ENCODE data around the gene CFB. TPM values are rescaled to one million over a fixed set of nuclear protein-coding genes. Genes with fewer than 3 reads are reported as not detected.
A peak's percentile ranks its signal among the peaks of the same experiment; 100 is the strongest.

CFB gene
- 3.9 and 4.7 TPM in 2 replicates for total RNA-seq
- long read RNA-seq, transcript CFB-271 (18 exons, 2,862 nt): major isoform, 15 of 17 reads
- long read RNA-seq, partial matches to known transcripts: 0 of 17 reads
- long read RNA-seq, other reads (novel, unspliced or antisense): 2 of 17 reads

DNA sequence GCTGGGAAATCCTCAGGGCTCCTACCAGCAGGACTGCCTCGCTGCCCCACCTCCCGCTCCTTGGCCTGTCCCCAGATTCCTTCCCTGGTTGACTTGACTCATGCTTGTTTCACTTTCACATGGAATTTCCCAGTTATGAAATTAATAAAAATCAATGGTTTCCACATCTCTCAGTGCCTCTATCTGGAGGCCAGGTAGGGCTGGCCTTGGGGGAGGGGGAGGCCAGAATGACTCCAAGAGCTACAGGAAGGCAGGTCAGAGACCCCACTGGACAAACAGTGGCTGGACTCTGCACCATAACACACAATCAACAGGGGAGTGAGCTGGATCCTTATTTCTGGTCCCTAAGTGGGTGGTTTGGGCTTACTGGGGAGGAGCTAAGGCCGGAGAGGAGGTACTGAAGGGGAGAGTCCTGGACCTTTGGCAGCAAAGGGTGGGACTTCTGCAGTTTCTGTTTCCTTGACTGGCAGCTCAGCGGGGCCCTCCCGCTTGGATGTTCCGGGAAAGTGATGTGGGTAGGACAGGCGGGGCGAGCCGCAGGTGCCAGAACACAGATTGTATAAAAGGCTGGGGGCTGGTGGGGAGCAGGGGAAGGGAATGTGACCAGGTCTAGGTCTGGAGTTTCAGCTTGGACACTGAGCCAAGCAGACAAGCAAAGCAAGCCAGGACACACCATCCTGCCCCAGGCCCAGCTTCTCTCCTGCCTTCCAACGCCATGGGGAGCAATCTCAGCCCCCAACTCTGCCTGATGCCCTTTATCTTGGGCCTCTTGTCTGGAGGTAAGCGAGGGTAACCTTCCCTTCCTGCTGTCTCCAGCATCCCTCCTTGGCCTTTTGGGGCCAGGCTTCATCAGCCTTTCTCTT is at the start of gene CFB:
CFB (plus strand) TSS at position 589 of the 863 bp plus-strand sequence; CDS start at position 716, 127 bp downstream.
- TF ChIP-seq CTCF (IDR thresholded peaks at IDR 0.05; ENCODE audit: unreplicated experiment): no peak
- Mint-ChIP-seq H3K27ac (peak within 1 kb of the TSS; percentile 71), H3K4me1 (ENCODE audit: low read depth) (peaks cover 17% of the 10 kb centered on the region), H3K9me3 (ENCODE audit: low read depth) (no peaks in the 10 kb centered on the region), H3K36me3 (ENCODE audit: insufficient read depth) (no peaks in the 10 kb centered on the region), H3K4me3 (ENCODE audit: low read depth) (peak within 1 kb of the TSS; percentile 33), H3K27me3 (peaks cover 11% of the 10 kb centered on the region)
- no peak for DNase-seq (ENCODE audit: low spot score, unreplicated experiment)

- H3K4me1 Mint-ChIP-seq (ENCODE audit: low read depth): peaks cover 19% of the 10 kb centered on the region
- no peaks in the 10 kb centered on the region for H3K9me3 Mint-ChIP-seq (ENCODE audit: low read depth)
- no peaks in the 10 kb centered on the region for H3K27me3 Mint-ChIP-seq
- H3K4me3 Mint-ChIP-seq (ENCODE audit: low read depth): peak overlapping the region; percentile 82
- peaks cover 20% of the 10 kb centered on the region for H3K36me3 Mint-ChIP-seq (ENCODE audit: insufficient read depth)
- TF ChIP-seq CTCF (IDR thresholded peaks at IDR 0.05; ENCODE audit: unreplicated experiment): no peak
- no peak for DNase-seq (ENCODE audit: low spot score, unreplicated experiment)
- peak overlapping the region; percentile 56 for H3K27ac Mint-ChIP-seq
Observed at GRCh38 chr6:31896493-31896855, 49.4 kb upstream of the CFB start.

DNA sequence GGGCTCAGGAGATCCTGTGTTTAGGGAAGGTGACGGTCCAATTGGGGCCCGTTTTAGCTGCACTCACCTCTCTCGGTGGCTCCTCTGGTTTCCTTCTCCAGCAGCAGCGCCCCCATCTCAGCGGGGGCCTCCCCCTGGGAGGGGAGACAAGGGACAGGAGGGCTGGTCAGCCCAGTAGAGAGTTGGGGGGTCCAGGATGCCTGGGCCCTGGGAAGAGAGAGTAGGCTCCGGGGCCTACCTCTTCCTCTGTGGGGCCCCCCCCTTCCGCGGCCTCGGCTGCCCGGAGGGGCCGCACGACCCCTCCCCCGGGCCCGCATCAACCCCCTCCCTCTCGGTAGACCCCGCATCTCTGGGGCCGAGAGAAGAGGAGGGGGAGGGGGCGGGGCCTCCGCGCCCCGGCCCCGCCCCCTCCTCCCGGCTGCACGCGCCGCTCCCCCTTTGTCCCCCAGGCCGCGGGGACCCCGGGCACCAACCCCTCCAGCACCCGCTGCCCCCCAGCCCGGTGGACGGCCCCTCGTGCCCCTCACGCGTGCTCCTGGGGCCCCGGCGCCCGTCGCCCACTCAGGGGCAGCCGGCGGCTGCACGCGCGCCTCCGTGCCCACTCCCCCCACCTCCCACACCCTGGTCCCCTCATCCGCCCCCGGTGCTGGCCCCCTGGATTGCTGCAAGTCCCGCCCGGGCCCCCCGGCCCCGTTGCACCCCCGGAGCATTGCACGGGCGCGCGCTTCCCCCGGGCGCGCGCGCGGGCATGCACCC is 48.9 kb upstream of the CFB start:
- no peak for DNase-seq (ENCODE audit: low spot score, unreplicated experiment)
- no peaks in the 10 kb centered on the region for H3K9me3 Mint-ChIP-seq (ENCODE audit: low read depth)
- TF ChIP-seq CTCF (IDR thresholded peaks at IDR 0.05; ENCODE audit: unreplicated experiment): no peak
- peak overlapping the region; percentile 82 for H3K4me3 Mint-ChIP-seq (ENCODE audit: low read depth)
- H3K27ac Mint-ChIP-seq: no peak overlapping the region
- peaks cover 19% of the 10 kb centered on the region for H3K4me1 Mint-ChIP-seq (ENCODE audit: low read depth)
- H3K36me3 Mint-ChIP-seq (ENCODE audit: insufficient read depth): peaks cover 18% of the 10 kb centered on the region
- no peaks in the 10 kb centered on the region for H3K27me3 Mint-ChIP-seq

- H3K36me3 Mint-ChIP-seq (ENCODE audit: insufficient read depth): peaks cover 13% of the 10 kb centered on the region
- TF ChIP-seq CTCF (IDR thresholded peaks at IDR 0.05; ENCODE audit: unreplicated experiment): no peak
- peaks cover 24% of the 10 kb centered on the region for H3K4me1 Mint-ChIP-seq (ENCODE audit: low read depth)
- no peaks in the 10 kb centered on the region for H3K9me3 Mint-ChIP-seq (ENCODE audit: low read depth)
- peak within 1 kb of the TSS; percentile 97 for H3K27ac Mint-ChIP-seq
- DNase-seq (ENCODE audit: low spot score, unreplicated experiment): peak; percentile 67
- H3K4me3 Mint-ChIP-seq (ENCODE audit: low read depth): peak within 1 kb of the TSS; percentile 94
- H3K27me3 Mint-ChIP-seq: no peaks in the 10 kb centered on the region
Observed at GRCh38 chr6:31897612-31898382, 48.1 kb upstream of the CFB start, which contains the start of gene EHMT2. Gene EHMT2, minus strand, starts transcription at chr6:31897698. Its CDS starts 21 bp downstream, at chr6:31897677.
